HepG2 (cell line): ENCODE data around the gene SYMPK. TPM values are rescaled to one million over a fixed set of nuclear protein-coding genes. Genes with fewer than 3 reads are reported as not detected.

ENCODE experiments used
- ATF2 ChIP-seq: sonication (generic); formaldehyde crosslinking; IDR thresholded peaks from 2 replicates; pipeline ENCODE4 v1.4.0; 2020; ENCODE audit warnings: missing genetic modification reagents
- BATF2 ChIP-seq: sonication (generic); formaldehyde crosslinking; IDR thresholded peaks from 2 replicates; pipeline ENCODE4 v1.8.0; 2022; ENCODE audit warnings: mild to moderate bottlenecking, missing genetic modification reagents, moderate library complexity
- DZIP1 ChIP-seq: sonication (generic); formaldehyde crosslinking; IDR thresholded peaks from 2 replicates; pipeline ENCODE4 v1.5.0; 2020; ENCODE audit warnings: mild to moderate bottlenecking, missing genetic modification reagents
- FOXP4 ChIP-seq: sonication (generic); formaldehyde crosslinking; IDR thresholded peaks from 2 replicates; pipeline ENCODE4 v1.4.0; 2020; ENCODE audit warnings: missing genetic modification reagents
- MAF1 ChIP-seq: sonication (generic); formaldehyde crosslinking; IDR thresholded peaks from 2 replicates; pipeline ENCODE4 v1.5.0; 2020; ENCODE audit warnings: missing genetic modification reagents, borderline replicate concordance
- MYC ChIP-seq: sonication (generic); formaldehyde crosslinking; IDR thresholded peaks from 2 replicates; pipeline ENCODE4 v1.9.0; 2021; ENCODE audit warnings: missing genetic modification reagents, borderline replicate concordance
- RBM22 ChIP-seq: fragments of 200-400 bp; formaldehyde crosslinking; optimal IDR thresholded peaks from 2 replicates; pipeline ENCODE3; 2017; ENCODE audit warnings: mild to moderate bottlenecking, low read length, moderate library complexity
- ZFAT ChIP-seq: sonication (generic); formaldehyde crosslinking; conservative IDR thresholded peaks from 2 replicates; pipeline ENCODE4 v1.8.1; 2023; ENCODE audit warnings: missing genetic modification reagents, inconsistent platforms
- ZFP36L1 ChIP-seq: sonication (generic); formaldehyde crosslinking; IDR thresholded peaks from 2 replicates; pipeline ENCODE4 v1.8.0; 2022; ENCODE audit warnings: mild to moderate bottlenecking, missing genetic modification reagents, moderate library complexity
- ZNF296 ChIP-seq: sonication (generic); formaldehyde crosslinking; conservative IDR thresholded peaks from 2 replicates; pipeline ENCODE4 v1.5.0; 2020; ENCODE audit warnings: mild to moderate bottlenecking, missing genetic modification reagents
- ZNF546 ChIP-seq: sonication (generic); formaldehyde crosslinking; conservative IDR thresholded peaks from 2 replicates; pipeline ENCODE4 v1.8.1; 2023; ENCODE audit warnings: mild to moderate bottlenecking, missing genetic modification reagents
- ZNF687 ChIP-seq: sonication (generic); formaldehyde crosslinking; IDR thresholded peaks from 2 replicates; pipeline ENCODE4 v1.5.1; 2020; ENCODE audit warnings: mild to moderate bottlenecking, missing genetic modification reagents, moderate library complexity
- ZNF724P ChIP-seq: sonication (generic); formaldehyde crosslinking; IDR thresholded peaks from 2 replicates; pipeline ENCODE4 v1.8.0; 2022; ENCODE audit warnings: missing genetic modification reagents, borderline replicate concordance
- ZNF784 ChIP-seq: sonication (generic); formaldehyde crosslinking; IDR thresholded peaks from 2 replicates; pipeline ENCODE4 v1.5.1; 2020; ENCODE audit warnings: missing genetic modification reagents, mild to moderate bottlenecking, borderline replicate concordance
- ZSCAN20 ChIP-seq: sonication (generic); formaldehyde crosslinking; IDR thresholded peaks from 2 replicates; pipeline ENCODE4 v1.4.0; 2020; ENCODE audit warnings: missing genetic modification reagents, mild to moderate bottlenecking, borderline replicate concordance
- polyA plus RNA-seq, 8 experiments: library from polyadenylated mRNA; depleted of rRNA in 3 of 8; stranded (reverse) in 7 of 8; unstranded in 1 of 8; fragments of >200 nt; fragmentation: Illumina TruSeq in 4 of 8; extraction: Trizol in 4 of 8; gene quantifications; 2 replicates each; pipeline versions ENCODE4 v1.2.1 to v1.2.3, GENCODE V29; 2011 to 2016; ENCODE audit warnings: low read depth in 4 of 8, missing spikeins in 1 of 8, mixed read lengths in 1 of 8; ENCODE audit not compliant: insufficient read depth in 1 of 8
- total RNA-seq, 5 experiments: library from RNA; depleted of rRNA; stranded (reverse); fragments of >200 nt; fragmentation: Illumina TruSeq; extraction: Trizol; gene quantifications; 2 replicates each; pipeline ENCODE4 v1.2.3, GENCODE V29; 2016; ENCODE audit warnings: low read depth in 1 of 5

Gene SYMPK
- total and polyA plus RNA-seq, 2 of the 13 experiments (the other 11 are each of a cell fraction or from before 2014, with no cell fraction given): 21.9 to 55.7 TPM

GRCh38 chr19:45882652-45883585, 20.0 kb upstream of the SYMPK start (continued):
- TF ChIP-seq ZNF784 (CRISPR knock-in tag): peak; percentile 83; the same call in 1 of the 2 replicates
- TF ChIP-seq RBM22: peak; percentile 91
- no peak for TF ChIP-seq ZFP36L1 (CRISPR knock-in tag)
- TF ChIP-seq BATF2 (CRISPR knock-in tag): no peak
- peak; percentile 66; the same call in 1 of the 2 replicates for TF ChIP-seq MYC (CRISPR knock-in tag)
- TF ChIP-seq ZSCAN20 (CRISPR knock-in tag): peak; percentile 63
- TF ChIP-seq FOXP4 (CRISPR knock-in tag): peak; percentile 85
- TF ChIP-seq ZNF687: peak; percentile 88
- TF ChIP-seq ZNF724P: peak; percentile 88; the same call in 1 of the 2 replicates
- TF ChIP-seq MAF1 (CRISPR knock-in tag): no peak; the same call in 1 of the 2 replicates
- TF ChIP-seq DZIP1 (CRISPR knock-in tag): peak; percentile 32; the same call in 1 of the 2 replicates
- peak; percentile 80 for TF ChIP-seq ATF2 (CRISPR knock-in tag)
- peak; percentile 64; the same call in 1 of the 2 replicates for TF ChIP-seq ZNF546 (CRISPR knock-in tag)
- no peak for TF ChIP-seq ZNF296 (CRISPR knock-in tag)
- no peak for TF ChIP-seq ZFAT (CRISPR knock-in tag)
